ENCODE data around the gene TYMP. TPM values are rescaled to one million over a fixed set of nuclear protein-coding genes. Genes with fewer than 3 reads are reported as not detected.
"Not testable (repeated sequence)": the region's sequence is repeated elsewhere in the genome, so short reads cannot be mapped to it uniquely, and the experiment has no call there.

Gene TYMP
- total RNA-seq, 1 donor from 2014 or later: 48.8 TPM

- intact Hi-C loops (cut with micrococcal nuclease): loop anchor here (1.0 kb wide), 1 partner anchor 36 kb away; the partner anchor contains the start of gene SYCE3
Observed at GRCh38 chr22:50526108-50526833, 3.5 kb downstream of the TYMP start.

GRCh38 chr22:50525858-50526107 is 4.0 kb downstream of the TYMP start:
- intact Hi-C loops (cut with micrococcal nuclease): loop anchor here (1.0 to 2.0 kb wide), 4 partner anchors 17 to 95 kb away; partner anchors contain the start of genes CHKB, NCAPH2 and SYCE3

- intact Hi-C loops (cut with micrococcal nuclease): loop anchor here (1.0 to 2.0 kb wide), 3 partner anchors 17 to 96 kb away; partner anchors contain the start of genes CHKB and NCAPH2
Observed at GRCh38 chr22:50525104-50525857, 4.5 kb downstream of the TYMP start, which contains the start of gene SCO2. SCO2 (minus strand) TSS chr22:50525598; CDS start chr22:50524411, 1,187 bp downstream.

DNA sequence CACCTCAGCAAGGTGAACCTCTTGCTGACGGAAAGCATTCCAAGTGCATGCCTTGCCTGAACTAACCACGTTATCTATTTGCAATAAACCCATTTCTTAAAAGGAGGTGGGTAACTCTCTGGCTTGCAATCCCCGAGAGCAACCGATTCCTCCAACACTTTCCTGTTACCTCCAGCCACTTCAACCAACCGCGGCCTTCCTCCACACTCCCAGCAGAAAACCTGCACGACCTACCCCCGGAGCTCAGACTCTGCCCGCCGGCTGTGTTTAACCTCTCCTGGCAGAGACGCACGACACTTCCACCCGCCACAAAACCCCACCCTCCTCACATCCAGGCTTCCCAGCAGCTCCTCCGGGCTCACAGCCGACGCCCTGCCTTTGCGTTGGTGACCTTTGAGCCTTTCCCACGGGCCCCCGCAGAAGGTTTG is 5.1 kb downstream of the TYMP start:
- intact Hi-C loops (cut with micrococcal nuclease): loop anchor here (1.0 to 2.0 kb wide), 3 partner anchors 16 to 96 kb away; partner anchors contain the start of genes CHKB and NCAPH2

DNA sequence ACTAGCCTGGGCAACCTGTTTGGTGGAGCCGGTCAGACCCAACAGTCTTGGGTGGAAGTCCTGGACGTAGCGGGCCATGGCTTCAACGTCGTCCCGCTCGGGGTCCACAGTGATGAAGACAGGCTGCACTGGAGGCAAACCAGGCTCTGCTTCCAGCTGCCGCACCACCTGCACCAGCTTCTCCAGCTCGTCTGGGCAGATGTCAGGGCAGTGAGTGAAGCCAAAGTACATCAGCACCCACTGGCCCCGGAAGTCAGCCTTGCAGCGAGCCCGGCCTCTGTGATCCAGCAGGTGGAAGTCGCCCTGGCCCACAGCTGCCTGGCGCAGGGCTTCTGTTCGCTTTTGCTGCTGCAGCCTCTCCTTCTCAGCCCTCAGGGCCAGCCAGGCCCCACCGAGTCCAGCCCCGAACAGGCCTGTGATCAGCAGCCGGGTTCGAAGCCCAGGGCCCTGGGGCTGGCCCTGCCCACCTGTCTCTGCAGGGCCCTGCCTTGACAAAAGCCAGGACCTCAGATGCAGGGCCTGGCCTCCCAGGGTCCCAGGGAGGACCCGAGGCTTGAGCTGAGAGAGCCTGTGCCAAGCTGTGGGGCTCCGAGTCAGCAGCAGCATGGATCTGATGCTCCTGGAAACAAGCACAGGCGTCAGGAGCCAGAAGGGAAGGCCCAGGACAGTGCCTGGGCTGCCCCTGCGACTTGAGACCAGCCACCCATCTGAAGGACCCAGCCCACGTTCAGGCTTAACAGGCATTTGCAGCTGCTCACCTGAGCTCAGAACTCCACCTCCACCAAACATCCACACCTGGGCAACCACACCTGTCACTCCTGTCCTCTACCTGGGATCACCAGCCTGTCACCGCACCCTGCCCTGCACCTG is 5.8 kb downstream of the TYMP start:
- intact Hi-C loops (cut with micrococcal nuclease): loop anchor here (2.0 kb wide), 1 partner anchor 97 kb away; no protein-coding TSS in a partner anchor

- intact Hi-C loops (cut with micrococcal nuclease): no loop called here
Observed at GRCh38 chr22:50523458-50523805, 6.4 kb downstream of the TYMP start.

DNA sequence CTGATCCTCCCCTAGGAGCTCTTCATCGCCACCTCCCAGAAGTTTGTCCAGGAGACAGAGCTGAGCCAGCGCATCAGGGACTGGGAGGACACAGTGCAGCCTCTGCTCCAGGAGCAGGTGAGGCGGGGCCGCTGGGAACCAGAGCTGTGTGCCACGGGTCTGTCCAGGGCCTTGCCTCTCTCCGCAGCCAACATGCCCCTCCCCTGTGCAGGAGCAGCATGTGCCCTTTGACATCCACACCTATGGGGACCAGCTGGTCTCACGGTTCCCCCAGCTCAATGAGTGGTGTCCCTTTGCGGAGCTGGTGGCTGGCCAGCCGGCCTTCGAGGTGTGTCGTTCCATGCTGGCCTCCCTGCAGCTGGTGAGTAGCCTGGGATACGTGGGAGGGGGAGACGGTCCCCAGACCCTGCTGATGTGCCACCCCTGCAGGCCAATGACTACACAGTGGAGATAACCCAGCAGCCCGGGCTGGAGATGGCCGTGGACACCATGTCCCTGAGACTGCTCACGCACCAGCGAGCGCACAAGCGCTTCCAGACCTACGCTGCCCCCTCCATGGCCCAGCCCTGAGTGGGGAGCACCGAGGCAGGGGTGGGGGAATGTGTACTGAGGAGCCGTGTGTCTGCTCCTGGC is 6.9 kb downstream of the TYMP start:
- intact Hi-C loops (cut with micrococcal nuclease): no loop called here

DNA sequence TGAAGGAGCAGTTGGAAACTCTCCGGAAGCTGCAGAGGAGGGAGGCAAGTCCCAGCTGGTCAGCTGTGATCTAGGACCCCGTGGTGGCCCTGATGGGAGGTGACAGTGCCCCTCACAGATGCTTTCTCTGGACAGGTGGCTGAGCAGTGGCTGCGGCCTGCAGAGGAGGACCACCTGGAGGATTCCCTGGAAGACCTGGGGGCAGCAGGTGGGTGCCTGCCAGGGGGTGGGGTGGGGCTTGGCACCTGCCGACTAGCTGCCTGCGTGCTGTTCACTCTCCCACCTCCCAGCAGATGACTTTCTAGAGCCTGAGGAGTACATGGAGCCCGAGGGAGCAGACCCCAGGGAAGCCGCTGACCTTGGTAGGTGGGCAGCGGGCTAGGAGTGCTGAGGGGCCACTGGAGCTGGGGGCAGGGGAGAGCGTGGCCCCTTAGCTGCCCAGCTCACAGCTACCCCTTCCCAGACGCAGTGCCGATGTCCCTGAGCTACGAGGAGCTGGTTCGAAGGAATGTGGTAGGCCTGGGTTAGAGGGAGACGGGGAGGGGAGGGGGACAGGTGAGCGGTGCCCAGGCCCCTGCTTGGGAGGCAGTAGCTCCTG is 7.5 kb downstream of the TYMP start:
- intact Hi-C loops (cut with micrococcal nuclease): no loop called here

DNA sequence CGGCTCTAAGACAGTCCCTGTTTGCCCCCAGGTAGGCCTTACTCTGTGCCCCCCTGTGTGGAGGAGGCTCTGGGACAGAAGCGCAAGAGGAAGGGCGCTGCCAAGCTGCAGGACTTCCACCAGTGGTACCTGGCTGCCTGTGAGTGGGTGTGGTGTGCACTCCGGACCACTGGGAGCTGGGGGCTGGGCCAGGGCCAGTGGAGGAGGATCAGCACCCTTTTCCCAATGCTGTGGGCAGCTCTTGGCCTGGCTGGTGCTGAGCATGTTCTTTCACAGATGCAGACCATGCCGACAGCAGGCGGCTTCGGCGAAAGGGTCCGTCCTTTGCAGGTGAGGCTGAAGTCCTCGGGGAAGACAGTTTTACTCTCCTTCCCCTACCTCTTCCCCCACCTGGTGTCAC is 8.1 kb downstream of the TYMP start:
- intact Hi-C loops (cut with micrococcal nuclease): no loop called here

DNA sequence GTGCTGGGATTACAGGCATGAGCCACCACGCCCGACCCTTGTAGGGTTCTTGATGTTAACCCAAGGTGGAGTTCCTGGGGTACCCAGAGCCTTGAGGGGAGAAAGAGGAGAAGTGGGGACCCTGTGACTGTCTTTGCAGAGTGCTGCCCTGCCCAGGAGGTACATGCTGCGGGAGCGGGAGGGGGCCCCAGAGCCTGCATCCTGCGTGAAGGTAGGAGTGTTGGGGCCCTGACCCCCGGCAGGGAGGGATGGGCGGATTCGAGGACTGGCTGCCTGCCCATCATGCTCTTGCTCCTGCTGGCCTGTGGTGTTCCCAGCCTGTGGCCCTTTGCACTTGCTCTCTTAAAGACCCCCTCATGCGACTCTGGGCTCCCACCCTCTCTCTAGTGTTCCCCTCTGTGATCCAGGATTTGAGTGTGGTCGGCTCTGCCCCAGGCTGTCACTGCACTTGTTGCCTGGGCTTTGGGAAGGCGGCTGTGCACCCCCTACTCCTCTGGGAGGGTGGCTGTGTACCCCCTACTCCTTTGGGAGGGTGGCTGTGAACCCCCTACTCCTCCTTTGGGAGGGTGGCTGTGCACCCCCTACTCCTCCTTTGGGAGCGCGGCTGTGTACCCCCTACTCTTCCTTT is 8.9 kb downstream of the TYMP start:
- intact Hi-C loops (cut with micrococcal nuclease): no loop called here

GRCh38 chr22:50520184-50520583 is 9.6 kb downstream of the TYMP start:
- intact Hi-C loops (cut with micrococcal nuclease): not testable (repeated sequence)

DNA sequence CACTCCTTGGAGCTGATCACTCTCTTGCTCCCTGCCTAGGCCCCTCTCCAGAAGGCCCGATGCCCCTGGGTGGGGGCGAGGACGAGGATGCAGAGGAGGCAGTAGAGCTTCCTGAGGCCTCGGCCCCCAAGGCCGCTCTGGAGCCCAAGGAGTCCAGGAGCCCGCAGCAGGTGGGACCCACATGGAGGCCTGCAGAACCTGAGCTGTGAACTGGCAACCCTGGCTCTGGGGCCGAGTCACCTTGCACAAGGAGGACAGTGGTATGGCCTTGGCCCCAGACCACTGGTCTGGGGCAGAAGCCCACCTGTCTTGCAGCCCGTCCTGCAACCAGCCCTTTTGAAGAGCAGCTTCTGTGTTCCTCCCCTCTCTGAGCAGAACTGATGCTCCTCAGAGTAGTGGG is 10.7 kb downstream of the TYMP start:
- intact Hi-C loops (cut with micrococcal nuclease): no loop called here

GRCh38 chr22:50518606-50519005 is 11.2 kb downstream of the TYMP start:
- intact Hi-C loops (cut with micrococcal nuclease): no loop called here

GRCh38 chr22:50517495-50518260 is 12.1 kb downstream of the TYMP start:
- intact Hi-C loops (cut with micrococcal nuclease): no loop called here

DNA sequence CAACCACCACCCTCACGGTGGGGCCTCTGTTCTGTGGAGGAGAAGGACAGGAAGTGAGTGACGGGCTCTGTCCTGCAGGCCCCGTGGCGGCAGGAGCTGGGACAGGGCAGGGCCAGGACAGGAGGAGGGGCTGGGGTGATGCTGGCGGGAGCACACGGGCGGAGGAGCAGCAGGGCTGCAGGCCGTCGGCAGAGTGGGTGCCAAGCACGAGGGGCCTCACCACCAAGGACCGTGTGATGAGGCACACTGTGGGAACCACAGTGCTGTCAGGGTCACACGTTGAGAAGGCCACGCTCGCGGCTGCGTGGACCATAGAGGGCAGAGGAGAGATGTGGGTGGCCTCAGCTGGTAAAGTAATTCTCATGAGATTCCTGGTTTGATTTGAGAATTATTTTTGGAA is 12.9 kb downstream of the TYMP start:
- intact Hi-C loops (cut with micrococcal nuclease): no loop called here

DNA sequence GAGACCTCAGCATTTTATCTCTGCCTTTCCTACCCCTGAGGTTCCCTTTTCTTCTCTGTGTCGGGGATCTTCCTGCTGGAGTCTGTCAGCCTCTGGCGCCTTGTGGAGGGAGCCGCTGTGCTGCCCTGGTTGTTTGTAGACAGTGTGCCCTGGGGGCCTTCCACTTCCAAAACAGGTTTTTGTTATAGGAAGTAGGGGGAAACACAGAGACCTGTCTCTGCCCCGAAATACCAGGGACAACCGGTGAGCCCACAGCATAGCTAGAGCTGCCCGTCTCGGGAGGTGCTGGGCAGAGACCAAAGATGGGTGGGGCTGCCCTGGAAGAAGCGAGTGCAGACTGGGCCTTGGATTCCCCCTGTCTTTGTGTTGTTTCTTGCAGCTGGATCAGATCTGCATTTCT is 13.7 kb downstream of the TYMP start:
- intact Hi-C loops (cut with micrococcal nuclease): no loop called here

DNA sequence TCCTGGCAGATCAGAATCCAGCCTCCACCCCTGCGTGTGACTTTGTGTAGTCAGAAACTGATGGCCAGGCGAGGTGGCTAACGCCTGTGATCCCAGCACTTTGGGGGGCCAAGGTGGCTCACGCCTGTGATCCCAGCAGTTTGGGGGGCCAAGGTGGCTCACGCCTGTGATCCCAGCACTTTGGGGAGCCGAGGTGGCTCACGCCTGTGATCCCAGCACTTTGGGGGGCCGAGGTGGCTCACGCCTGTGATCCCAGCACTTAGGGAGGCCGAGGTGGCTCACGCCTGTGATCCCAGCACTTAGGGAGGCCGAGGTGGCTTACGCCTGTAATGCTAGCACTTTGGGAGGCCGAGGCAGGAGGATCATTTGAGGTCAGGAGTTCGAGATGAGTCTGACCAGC is 16.6 kb downstream of the TYMP start:
- intact Hi-C loops (cut with micrococcal nuclease): no loop called here

GRCh38 chr22:50508897-50509296 is 20.9 kb downstream of the TYMP start:
- intact Hi-C loops (cut with micrococcal nuclease): loop anchor here (1.0 to 2.0 kb wide), 6 partner anchors 16 to 167 kb away; partner anchors contain the start of genes ARSA, SBF1, SCO2 and SYCE3
